GM10847 (cell line): ENCODE measurements around the gene PRKN.

Experiments
- POLR2A ChIP-seq: IDR thresholded peaks from 2 replicates; pipeline ENCODE4 v1.6.1; 2011; ENCODE audit not compliant: insufficient read length; ENCODE audit errors: extremely low read depth

Gene PRKN

GRCh38 chr6:161926324-161926723 is 801.2 kb downstream of the PRKN start:
- no peak for TF ChIP-seq POLR2A

- no peak for TF ChIP-seq POLR2A
Observed at GRCh38 chr6:161924516-161925116, 803.0 kb downstream of the PRKN start.

- TF ChIP-seq POLR2A = no peak
Observed at GRCh38 chr6:161922631-161923119, 804.9 kb downstream of the PRKN start.

DNA sequence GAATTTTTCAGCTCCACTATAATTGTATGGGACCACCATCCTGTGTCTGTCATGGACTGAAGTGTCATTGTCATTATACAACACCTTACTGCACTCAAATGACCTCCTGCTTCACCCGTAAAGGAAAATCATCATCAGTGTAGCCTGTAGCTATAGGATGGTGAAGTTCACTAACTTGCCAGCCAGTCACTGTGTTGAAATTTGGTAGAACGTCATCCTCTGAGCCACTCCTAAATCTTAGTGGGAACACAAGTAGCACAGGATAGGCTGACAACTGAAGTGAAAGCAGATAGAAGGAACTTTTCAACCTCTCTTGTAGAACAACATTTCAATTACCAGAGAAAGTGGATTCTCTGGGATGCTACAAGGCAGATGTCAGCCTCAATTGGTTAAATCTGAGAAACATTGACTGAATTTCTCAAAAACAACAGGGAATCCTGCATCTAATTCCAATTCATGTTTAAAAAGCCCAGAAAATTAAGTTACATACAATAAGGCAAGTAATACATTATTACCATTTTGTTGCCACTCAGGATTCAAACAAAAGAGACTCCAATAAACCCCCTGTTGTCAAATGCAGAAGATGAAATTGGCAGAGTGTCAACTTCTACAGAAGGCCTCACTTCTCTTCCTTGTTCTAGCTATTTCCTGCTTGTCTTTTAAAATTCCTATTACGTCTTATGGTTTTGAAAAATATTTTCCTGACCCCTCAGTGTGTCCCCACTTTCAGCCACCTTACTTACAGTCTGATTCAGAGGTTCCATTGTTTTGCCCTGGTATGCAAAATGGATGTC is 805.8 kb downstream of the PRKN start:
- TF ChIP-seq POLR2A = no peak

GRCh38 chr6:161919691-161920090 is 807.9 kb downstream of the PRKN start:
- TF ChIP-seq POLR2A = no peak

GRCh38 chr6:161918628-161919205 is 808.8 kb downstream of the PRKN start:
- TF ChIP-seq POLR2A = no peak

GRCh38 chr6:161918109-161918531 is 809.4 kb downstream of the PRKN start:
- TF ChIP-seq POLR2A = no peak

- TF ChIP-seq POLR2A = no peak
Observed at GRCh38 chr6:161917645-161918044, 809.9 kb downstream of the PRKN start.

DNA sequence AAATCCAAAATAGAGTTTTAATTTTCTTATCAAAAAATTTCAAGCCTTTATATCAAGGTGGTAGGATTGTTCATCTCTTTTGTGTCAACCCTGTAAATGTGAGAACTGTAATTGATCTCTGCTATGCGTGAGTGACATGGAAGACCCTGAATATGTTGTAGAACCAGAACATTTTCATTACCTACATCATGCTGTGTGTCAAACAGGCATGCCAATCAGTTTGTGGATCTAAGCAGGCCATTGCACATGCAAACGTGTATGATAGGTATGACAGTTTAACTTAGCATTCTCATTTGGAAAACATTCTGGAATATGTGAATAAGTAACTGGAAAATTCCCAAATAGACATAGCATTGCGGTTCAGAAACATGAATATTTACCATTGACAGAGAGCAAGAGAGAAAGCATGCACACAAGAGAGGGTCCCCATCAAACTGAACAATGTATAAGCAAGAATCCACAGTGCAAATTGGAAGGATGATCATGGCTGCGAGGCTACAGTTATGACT is 812.1 kb downstream of the PRKN start:
- TF ChIP-seq POLR2A = no peak

DNA sequence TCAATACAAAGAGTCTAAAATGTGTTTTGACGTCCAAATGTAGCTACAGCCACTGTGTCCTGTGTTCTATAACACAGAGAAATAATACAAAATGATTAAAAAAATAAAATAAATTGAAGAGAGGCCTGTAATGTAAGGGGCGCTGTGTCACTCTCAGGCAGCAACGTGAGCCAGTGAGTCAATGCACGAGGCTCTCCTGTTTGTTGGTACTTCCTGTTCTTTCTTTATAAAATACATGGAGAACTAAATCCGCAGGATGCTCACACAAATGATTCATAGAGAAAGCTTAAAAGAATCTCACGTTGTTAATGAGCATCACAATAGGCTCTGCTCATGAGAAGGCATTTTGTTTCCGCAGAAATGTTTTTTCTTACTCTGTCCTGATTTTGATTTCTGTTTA is 818.7 kb downstream of the PRKN start:
- no peak for TF ChIP-seq POLR2A

- no peak for TF ChIP-seq POLR2A
Observed at GRCh38 chr6:161906571-161906970, 821.0 kb downstream of the PRKN start.

GRCh38 chr6:161903584-161904212 is 823.9 kb downstream of the PRKN start:
- TF ChIP-seq POLR2A = no peak

GRCh38 chr6:161901740-161902426 is 825.7 kb downstream of the PRKN start:
- TF ChIP-seq POLR2A = no peak

- TF ChIP-seq POLR2A = no peak
Observed at GRCh38 chr6:161894436-161894835, 833.1 kb downstream of the PRKN start.

DNA sequence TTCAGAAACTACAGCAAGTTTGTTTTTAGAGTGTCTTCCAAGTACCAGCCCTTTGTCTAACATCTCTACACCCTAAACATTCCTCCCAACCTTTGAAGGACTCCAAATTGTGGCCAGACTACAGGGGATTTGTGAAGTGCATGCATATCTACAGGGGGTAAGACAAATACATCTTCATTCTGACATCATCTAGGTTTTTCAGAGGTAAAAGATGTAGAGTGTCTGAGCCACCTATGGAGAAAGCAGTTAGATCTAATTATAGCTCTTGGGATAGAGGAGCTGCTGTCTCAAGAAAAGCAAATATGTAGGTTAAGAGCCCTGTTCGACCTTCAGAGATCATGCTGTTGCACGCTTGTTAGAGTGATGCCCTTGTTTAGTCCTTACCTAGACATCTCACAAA is 836.0 kb downstream of the PRKN start:
- TF ChIP-seq POLR2A = no peak
